SIG-M5 (cell line): ENCODE data around the gene FAM227A.
"Not testable (repeated sequence)": the region's sequence is repeated elsewhere in the genome, so short reads cannot be mapped to it uniquely, and the experiment has no call there.

Experiments
- DNase-seq: peaks from one replicate; lab custom pipeline; 2025; lab: John Stamatoyannopoulos, UW

Gene FAM227A

DNA sequence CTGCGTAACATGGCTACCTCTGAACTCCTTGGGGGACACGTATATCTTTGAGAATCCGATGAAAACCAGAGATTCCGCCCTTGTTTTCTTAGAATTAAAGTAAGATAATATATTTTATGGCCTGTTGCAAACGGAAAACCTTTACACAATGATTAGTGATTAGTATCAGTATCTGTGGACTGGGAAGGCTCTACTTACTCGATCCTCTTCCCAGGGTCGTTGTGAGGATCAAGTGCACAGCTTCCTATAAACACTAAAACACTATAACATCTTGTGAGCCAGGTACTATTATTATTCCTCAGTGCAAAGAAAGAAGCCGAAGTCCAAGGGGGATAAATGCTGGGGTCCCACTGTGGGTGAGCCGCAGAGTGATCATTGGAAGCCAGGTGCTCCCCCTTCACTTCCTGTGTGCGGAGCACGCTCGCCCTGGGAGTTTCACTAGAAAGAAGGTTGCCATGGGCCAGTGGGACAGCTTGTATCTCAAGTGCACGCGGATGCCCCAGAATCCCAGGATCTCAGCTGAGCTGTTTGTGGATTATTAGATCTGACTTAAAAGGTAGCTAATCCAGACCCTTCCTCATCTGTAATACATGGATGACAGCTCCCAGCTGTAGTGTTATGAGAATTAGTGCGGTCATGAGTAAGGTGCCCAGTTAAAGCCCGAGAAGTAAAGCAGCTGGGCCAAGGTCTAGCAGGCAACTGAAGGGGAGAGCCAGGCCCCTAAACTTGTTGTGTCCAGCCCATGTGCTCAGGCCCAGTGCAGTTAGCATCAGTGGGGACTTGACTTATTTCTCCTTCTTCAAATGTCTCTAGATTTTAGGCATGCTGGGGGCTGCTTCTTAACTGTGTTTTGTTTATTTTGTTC lies 1.1 kb upstream of the FAM227A start:
- DNase-seq, result no peak

DNA sequence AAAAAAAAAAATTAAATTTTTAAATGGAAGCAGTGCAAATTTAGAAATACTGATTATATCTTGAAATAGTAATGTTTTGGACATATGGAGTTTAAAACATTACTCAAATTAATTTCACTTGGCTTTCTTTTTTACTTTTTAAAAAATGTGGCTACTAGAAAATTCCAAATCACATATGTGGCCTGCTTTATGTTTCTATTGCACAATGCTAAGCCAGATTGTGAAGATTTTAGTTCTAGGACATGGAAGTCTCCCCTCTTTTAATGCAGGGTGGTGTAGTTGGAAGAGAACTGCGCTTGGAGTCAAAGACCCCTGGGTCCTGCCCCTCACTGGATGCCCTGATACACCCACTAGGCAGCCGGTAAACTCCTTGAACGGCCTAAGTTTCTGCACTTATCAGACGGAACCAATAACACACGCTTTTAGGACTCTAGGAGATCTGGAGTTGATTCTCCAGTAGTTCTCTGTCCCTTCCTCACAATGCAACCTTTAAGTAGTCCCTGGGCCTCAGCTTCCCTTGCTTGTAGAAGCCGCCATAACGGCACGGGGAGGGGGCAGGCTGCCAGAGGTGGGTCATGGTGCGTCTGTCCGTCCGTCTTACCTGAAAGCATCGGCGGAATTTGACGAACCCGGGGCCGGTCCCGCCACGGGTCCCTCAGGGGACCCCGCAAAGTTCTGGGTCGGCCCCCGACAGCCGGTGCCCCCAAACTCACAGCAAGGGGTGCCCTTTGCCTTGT lies 505 bp downstream of the FAM227A start:
- no peak for DNase-seq

DNA sequence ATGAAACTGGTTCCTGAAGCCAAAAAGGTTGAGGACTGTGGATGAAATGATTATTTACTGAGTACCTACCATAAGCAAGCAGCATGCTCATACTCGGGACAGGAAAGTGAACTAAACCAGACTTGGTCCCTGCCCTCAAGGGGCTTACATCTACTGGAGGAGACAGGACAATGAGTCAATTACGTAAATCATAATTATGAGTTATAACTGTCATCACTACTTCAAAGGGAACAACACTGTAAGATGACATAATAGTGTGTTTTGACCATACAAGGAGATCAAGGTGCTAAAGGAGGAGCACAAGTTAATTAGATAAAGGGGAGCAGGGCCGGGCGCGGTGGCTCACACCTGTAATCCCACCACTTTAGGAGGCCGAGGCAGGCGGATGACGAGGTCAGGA lies 2.5 kb downstream of the FAM227A start:
- DNase-seq, result no peak

DNA sequence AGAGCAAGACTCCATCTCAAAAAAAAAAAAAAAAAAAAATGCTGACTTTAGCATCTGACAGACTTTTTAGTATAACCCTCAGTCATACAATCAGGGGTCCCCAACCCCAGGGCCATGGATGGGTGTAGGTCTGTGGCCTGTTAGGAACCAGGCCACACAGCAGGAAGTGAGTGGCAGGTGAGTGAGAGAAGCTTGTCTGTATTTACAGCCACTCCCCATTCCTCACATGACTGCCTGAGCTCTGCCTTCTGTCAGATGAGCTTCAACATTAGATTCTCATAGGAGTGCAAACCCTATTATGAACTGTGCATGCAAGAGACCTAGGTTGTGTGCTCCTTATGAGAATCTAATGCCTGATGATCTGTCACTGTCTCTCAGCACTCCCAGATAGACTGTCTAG lies 3.3 kb downstream of the FAM227A start:
- DNase-seq, result no peak

DNA sequence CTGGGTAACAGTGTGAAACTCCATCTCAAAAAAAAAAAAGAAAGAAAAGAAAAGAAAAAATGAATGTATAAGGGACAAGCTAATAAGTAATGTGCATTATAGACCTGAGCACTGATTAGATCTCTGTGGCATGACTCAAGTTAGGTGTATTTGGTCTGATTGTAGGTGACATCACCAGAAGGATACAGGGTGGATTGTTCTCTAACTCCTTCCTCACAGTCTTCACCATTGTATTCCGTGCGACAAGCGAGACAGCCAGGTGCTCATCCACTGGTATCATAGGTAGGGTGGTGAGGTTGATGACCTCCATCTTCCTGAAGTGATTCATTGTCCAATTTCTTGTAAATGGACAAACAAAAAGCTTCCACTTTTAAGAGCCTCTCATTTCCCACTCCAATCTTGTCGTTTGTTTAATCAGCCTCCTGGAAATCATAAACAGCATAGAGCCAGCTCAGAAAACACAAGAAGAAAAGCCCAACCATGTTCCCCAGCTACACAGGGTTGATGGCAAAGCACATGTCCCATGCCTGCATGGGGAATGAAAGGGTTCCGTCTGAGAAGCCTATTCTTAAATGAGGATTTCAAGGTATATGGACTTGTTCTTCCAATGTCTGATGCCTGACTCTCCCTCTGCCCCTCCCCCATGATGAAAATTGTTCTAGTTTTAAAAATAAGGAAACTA lies 6.2 kb downstream of the FAM227A start:
- DNase-seq, result no peak

DNA sequence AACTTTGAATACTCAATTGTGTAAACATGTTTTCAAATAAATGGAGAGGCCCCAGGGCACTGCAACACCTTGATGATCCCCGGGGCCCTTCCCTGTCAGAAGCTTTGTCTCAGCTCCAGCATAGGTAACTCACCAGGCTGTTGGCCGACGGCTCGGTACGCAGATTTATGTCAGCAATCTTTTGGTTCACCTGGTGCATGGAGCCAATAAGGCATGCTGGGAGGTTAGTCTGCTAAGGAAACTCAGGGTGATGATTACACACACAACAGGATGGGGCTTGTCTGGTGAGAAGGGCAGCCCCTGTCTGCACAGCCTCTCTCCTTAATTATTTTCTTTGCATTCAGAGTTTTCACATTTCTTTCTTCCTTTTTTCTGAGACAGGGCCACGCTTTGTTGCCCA lies 10.8 kb downstream of the FAM227A start:
- DNase-seq, result no peak

DNA sequence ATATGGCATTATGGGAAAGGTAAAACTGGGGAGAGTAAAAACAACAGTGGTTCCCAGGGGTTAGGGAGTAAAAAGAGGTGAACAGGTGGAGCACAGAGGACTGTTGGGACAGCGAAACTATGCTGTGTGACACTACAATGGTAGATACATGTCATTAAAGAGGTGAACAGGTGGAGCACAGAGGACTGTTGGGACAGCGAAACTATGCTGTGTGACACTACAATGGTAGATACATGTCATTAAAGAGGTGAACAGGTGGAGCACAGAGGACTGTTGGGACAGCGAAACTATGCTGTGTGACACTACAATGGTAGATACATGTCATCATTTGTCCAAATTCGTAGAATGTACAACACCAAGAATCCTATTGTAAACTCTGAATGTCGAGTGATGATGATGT lies 11.9 kb downstream of the FAM227A start:
- DNase-seq, result not testable (repeated sequence)

DNA sequence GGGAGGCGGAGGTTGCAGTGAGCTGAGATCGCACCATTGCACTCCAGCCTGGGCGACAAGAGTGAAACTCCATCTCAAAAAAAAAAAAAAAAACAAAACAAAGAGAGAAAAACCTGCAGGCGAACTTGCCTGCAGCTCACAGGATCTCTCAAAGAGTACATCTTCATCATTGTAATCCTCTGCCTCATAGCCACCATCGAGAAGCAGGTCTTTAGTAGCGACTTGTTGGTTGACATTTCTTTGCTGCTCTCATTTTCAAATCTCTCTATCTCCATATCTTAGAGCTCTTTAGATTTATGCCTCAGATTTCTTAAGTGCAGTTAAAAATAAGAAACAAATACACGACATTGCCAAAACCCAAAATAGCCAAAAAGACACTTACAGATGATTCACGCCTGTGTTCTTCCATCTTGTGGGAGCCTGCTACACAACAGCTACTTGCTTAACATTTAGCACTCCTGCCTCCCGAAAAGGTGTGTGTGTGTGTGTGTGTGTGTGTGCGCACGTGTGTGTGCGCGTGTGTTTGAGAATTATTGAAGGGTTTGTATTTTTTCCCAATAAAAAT lies 14.6 kb downstream of the FAM227A start:
- no peak for DNase-seq

DNA sequence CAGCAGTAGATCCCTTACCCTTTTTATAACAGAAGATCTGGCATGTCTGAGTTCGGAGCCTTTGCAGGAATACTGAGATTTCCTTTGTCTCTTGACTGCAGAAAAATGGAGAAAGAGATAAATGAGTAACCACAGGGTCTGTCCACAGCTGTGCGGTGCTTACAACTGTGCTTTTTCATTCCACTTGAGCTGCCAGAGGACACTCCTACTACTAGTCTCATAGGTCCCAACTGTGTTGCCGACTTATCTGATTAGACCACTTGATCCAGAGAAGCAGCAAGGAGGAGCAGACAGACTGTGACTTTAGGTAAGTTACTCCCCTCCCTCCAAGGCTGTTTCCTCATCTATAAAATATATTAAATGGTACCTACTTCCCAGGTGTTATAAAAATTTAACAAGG lies 17.5 kb downstream of the FAM227A start:
- DNase-seq, result no peak

DNA sequence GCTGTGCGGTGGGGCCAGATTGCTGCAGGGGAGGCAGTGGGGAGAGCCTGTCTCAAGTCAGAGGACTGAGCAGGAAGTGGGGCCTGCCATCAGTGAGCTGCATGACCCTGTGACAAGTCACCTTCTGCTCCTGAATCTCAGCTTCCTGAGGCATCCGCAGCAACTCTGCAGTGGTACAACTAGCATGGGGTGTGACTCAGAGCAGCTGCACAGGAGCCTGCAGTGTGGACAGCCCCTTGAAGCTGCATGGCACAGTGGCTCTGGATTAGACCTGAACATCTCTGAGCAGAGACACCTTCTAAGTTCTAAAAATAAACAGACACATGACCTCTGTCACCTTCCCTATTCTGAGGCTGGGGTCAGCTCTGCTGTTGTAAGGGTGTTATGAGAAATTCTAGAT lies 18.0 kb downstream of the FAM227A start:
- no peak for DNase-seq

DNA sequence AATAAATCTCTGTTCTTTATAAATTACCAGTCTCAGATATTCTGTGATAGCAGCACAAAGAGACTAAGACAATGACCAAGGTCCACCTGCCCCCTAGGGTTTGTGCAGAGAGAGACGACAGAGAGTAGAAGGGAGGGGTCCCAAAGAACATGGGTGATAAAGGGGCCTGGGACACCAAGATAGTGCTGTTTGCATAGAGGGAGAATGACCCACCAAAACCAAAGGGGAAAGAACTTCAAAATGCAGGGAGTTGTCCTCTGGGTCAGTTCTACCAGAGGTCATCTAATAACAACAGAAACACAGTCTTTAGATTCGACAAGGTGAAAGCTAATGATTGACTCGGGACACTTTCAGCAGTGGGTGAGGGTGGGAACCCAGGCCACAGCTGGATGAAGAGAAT lies 23.7 kb downstream of the FAM227A start:
- DNase-seq, result no peak

DNA sequence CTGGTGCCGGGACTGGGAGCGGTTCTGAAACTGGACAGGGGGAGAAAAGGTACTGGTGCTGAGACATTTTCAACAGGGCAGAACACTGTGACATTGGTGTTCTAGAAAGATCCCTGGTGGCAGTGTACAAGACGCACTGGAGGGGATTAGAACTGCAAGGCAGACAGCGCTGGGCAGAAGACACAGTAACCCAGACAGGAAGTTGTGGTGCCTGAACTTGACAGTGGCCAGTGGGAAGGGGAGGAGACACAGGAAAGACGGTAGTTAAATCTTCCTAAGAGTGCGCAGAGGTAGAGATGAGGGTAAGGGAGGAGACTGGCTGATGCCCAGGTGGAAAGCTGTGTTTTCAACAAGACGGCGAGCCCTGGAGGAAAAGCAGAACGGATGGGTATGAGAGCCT lies 24.5 kb downstream of the FAM227A start:
- DNase-seq, result no peak

DNA sequence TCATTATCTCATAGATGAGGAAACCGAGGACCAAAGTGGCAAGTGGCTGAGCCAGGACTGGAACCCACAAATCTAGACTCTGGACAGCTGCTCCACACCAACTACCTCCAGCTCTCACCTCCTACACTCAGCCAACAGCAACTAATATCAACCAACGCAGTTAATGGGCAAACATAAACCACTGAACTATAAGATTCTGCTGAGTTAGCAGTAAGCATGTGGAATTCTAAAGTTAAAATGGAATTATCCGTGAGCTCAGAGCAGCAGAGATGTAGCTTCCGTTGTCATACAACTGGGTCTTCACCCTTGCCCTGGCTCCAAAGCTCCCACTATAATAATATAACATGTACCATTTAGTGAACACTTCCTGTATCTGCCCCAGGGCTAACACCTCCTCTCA lies 27.1 kb downstream of the FAM227A start:
- DNase-seq, result no peak

DNA sequence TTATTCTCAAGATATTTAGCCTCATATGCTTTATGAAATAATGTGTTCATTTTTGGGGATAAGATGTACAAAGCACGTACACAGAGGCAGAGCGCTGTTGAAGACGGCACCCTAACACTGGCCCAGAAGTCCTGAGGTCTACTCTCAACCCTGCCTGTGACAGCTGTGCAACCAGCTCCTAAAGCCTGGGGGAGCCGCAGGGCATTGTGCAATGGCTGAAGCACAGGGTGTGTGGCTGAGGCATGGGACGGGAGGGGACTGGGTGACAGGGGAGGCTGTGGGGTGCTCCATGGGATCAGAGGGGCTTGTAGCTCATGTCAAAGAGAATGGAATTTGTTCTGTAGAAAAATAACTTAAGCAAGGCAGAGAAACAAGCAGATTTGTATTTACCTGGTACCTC lies 27.7 kb downstream of the FAM227A start:
- no peak for DNase-seq

DNA sequence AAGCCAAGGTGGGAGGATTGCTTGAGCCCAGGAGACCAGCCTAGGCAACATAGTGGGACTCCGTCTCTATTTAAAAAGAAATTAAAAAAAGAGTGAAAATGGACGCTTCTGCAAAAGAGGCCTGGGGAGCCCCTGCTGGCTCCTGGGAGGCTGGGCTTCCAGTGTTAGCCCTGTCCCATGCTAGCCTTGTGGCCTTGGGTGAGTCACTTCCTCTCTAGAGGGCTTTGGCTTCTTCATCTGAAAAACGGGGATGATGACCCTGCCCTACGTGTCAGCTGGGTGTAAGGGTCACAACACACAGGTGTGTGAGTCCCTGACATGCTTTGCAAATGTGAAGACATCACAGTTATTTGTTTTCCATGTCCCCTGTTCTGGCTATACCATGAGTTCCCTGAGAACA lies 32.8 kb downstream of the FAM227A start:
- no peak for DNase-seq

DNA sequence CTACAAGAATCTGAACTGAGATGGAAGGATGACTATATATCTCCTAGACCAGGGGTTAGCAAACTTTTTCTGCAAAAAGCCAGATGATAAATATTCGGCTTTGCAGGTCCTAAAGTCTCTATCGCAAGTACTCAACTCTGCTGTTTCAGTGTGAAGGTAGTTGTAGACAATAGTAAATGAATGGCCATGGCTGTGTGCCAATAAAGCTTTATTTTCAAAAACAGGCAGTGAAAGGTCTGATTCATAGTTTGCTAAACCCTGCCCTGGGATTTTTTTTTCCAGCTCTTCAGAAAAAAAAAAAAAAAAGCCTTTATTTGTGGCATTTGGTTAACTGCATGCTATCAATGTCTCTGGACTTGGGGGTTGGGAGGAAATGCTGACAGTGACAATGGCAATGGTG lies 37.5 kb downstream of the FAM227A start:
- DNase-seq, result no peak

DNA sequence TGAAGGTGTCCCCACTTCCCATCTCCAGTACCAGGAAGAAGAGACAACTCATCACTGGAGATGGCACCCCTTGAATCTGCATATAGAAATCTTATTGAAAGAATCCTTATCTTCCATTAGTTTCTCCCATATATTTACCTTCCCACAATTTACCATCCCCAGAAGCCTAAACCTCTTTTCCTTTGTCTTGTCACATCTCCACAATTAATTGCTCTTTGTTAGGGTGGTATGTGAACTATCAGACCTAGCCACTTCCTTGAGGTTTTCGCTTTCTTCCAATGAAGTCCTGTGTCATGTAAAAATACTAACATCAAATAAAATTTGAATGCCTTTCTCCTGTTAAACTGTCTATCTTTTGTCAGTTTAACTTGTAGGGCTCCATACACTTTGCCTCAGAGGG lies 37.9 kb downstream of the FAM227A start:
- no peak for DNase-seq

DNA sequence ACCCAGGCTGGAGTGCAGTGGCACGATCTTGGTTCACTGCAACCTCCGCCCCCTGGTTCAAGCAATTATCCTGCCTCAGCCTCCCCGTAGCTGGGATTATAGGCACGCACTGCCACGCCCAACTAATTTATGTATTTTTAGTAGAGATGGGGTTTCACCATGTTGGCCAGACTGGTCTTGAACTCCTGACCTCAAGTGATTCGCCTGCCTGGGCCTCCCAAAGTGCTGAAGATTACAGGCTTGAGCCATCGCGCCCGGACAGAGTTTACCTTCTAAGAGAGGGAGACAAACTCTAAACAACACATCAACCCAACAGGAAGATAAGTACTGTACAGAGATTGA lies 41.2 kb downstream of the FAM227A start:
- not testable (repeated sequence) for DNase-seq

DNA sequence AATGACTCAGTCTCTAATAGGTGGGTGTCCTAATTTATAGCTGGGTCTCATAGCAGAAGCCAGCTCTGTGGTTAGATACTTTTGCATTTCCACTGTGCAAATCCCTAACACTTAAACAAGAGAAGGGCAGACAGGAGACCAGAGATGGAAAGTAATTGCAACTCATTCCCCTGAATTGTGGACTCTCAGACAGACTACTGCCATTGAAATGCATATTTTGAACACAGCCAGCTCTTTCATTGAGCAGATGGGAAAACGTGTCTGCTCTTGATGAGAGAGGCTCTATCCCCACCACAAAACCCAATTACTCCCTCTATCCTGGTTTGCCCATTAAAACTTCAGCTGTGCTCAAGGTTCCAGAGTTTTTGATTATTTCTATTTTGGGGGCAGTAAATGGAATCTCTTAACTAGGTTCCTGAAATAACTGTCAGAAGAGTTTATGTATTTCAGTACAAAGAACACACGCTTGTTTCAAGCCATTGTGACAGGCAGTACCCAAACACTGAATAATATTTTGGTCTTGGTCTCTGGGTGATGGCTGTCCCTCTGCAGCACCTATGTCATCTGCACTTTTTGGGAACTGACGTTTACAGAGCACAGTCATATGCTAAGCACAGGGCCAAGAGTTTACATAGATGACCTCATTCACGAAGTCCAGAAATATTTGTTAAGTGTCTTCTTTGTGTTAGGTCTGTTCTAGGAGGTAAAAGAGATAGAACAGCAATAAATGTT lies 41.7 kb downstream of the FAM227A start:
- no peak for DNase-seq

DNA sequence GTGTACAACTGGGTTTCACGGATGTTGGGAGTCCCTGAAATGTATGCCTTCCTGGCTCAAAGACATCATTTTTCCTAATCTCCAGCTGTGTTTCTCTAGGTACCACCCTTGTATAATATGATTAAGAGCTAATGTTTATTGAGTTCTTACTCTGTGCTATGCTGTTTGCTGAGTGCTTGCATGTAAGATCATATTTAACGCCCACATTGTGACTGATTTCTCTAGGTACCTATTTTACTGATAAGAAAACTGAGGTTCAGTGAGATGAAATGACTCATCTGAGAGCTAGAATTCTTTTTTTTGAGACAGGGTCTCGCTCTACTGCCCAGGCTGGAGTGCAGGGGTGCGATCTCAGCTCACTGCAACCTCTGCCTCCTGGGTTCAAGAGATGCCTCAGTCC lies 42.6 kb downstream of the FAM227A start:
- no peak for DNase-seq

DNA sequence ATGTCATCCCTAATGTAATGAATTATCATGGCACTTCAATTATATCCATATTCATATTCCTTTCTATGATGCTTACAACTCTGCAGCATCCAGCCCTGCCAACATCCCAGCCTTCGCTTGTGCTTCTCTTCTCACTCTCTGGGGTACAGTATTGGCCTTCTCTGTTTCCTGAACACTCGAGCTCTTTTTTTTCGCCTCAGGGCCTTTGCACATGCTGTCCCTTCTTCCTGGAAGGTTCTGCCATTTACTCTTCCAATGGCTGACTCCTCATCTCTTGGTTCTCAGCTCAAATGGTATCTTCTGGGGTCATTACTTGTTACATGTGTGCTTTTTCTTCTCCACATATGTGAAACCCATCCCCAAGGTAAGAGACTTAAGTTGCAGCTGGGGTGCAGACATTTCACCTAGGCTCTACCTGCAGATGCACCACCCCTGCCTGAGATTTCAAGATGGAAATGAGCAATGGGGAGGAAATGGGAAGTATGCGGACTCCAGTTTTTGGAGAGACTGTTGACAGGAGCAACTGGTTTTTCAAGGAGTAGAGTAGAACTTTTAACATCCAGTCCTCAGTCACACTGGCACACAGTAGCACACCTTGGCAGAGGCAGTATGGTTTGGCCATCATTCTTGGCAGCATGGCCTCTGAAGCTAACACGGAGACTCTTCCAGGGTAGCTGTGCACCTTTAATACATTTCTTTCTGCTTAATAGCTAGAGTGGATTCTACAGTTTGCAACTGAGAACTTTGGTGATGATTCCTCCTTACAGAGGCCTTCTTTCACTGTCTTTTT lies 43.8 kb downstream of the FAM227A start:
- no peak for DNase-seq
